Astrocyte (in vitro differentiated cells and primary cell): Measurements from ENCODE around the gene ABHD16A.

ENCODE experiments used
- CTCF ChIP-seq: IDR thresholded peaks from 2 replicates; pipeline ENCODE4 v1.5.1; 2011; ENCODE audit warnings: low read depth, mild to moderate bottlenecking, inconsistent platforms, low read length, moderate library complexity; ENCODE audit not compliant: insufficient read depth
- EZH2 ChIP-seq: IDR thresholded peaks from 2 replicates; pipeline ENCODE4 v1.6.1; 2012; ENCODE audit warnings: mild to moderate bottlenecking, low read length, inconsistent platforms; ENCODE audit not compliant: insufficient read depth

GRCh38 chr6:31727717-31728671, 24.9 kb upstream of the ABHD16A start:
- TF ChIP-seq CTCF (no peak), EZH2 (no peak)
